ENCODE data around the gene SERGEF.

Gene SERGEF

GRCh38 chr11:17760102-17761029, 252.5 kb downstream of the SERGEF start:
- in situ Hi-C loops (cut with MboI; ENCODE audit: low sequenced_read_pairs), result no loop called here

- in situ Hi-C loops (cut with MboI; ENCODE audit: low sequenced_read_pairs), result no loop called here
Measured at GRCh38 chr11:17755891-17756290, 257.0 kb downstream of the SERGEF start.

GRCh38 chr11:17753641-17754040, 259.2 kb downstream of the SERGEF start:
- in situ Hi-C loops (cut with MboI; ENCODE audit: low sequenced_read_pairs), result no loop called here

- in situ Hi-C loops (cut with MboI; ENCODE audit: low sequenced_read_pairs), result no loop called here
Measured at GRCh38 chr11:17753153-17753552, 259.7 kb downstream of the SERGEF start.

- in situ Hi-C loops (cut with MboI; ENCODE audit: low sequenced_read_pairs), result no loop called here
Measured at GRCh38 chr11:17752144-17752543, 260.7 kb downstream of the SERGEF start.

GRCh38 chr11:17751558-17751957, 261.3 kb downstream of the SERGEF start:
- in situ Hi-C loops (cut with MboI; ENCODE audit: low sequenced_read_pairs), result no loop called here

GRCh38 chr11:17750801-17751165, 262.1 kb downstream of the SERGEF start:
- in situ Hi-C loops (cut with MboI; ENCODE audit: low sequenced_read_pairs), result no loop called here

- in situ Hi-C loops (cut with MboI; ENCODE audit: low sequenced_read_pairs), result no loop called here
Measured at GRCh38 chr11:17750013-17750800, 262.6 kb downstream of the SERGEF start.

- in situ Hi-C loops (cut with MboI; ENCODE audit: low sequenced_read_pairs), result loop anchor here (25.0 kb wide), 1 partner anchor 238 kb away; no protein-coding TSS in a partner anchor
Measured at GRCh38 chr11:17748761-17749721, 263.8 kb downstream of the SERGEF start.

- in situ Hi-C loops (cut with MboI; ENCODE audit: low sequenced_read_pairs), result loop anchor here (25.0 kb wide), 1 partner anchor 239 kb away; no protein-coding TSS in a partner anchor
Measured at GRCh38 chr11:17748044-17748443, 264.8 kb downstream of the SERGEF start.

GRCh38 chr11:17747131-17747955, 265.5 kb downstream of the SERGEF start:
- in situ Hi-C loops (cut with MboI; ENCODE audit: low sequenced_read_pairs), result loop anchor here (25.0 kb wide), 1 partner anchor 240 kb away; no protein-coding TSS in a partner anchor

GRCh38 chr11:17746096-17746495, 266.8 kb downstream of the SERGEF start:
- in situ Hi-C loops (cut with MboI; ENCODE audit: low sequenced_read_pairs), result loop anchor here (25.0 kb wide), 1 partner anchor 241 kb away; no protein-coding TSS in a partner anchor

GRCh38 chr11:17745023-17745772, 267.6 kb downstream of the SERGEF start:
- in situ Hi-C loops (cut with MboI; ENCODE audit: low sequenced_read_pairs), result loop anchor here (25.0 kb wide), 1 partner anchor 242 kb away; no protein-coding TSS in a partner anchor

GRCh38 chr11:17744151-17744940, 268.5 kb downstream of the SERGEF start:
- in situ Hi-C loops (cut with MboI; ENCODE audit: low sequenced_read_pairs), result loop anchor here (25.0 kb wide), 1 partner anchor 243 kb away; no protein-coding TSS in a partner anchor

- in situ Hi-C loops (cut with MboI; ENCODE audit: low sequenced_read_pairs), result loop anchor here (25.0 kb wide), 1 partner anchor 244 kb away; no protein-coding TSS in a partner anchor
Measured at GRCh38 chr11:17743808-17744119, 269.1 kb downstream of the SERGEF start.

- in situ Hi-C loops (cut with MboI; ENCODE audit: low sequenced_read_pairs), result loop anchor here (25.0 kb wide), 1 partner anchor 244 kb away; no protein-coding TSS in a partner anchor
Measured at GRCh38 chr11:17743026-17743807, 269.6 kb downstream of the SERGEF start.

- in situ Hi-C loops (cut with MboI; ENCODE audit: low sequenced_read_pairs), result loop anchor here (25.0 kb wide), 1 partner anchor 245 kb away; no protein-coding TSS in a partner anchor
Measured at GRCh38 chr11:17742019-17742418, 270.8 kb downstream of the SERGEF start.
